Measurements from ENCODE around the gene PIEZO1. TPM values are rescaled to one million over a fixed set of nuclear protein-coding genes. Genes with fewer than 3 reads are reported as not detected.

Gene PIEZO1
- total RNA-seq, 3 donors from 2014 or later = 71.4 to 218 (median 129) TPM

DNA sequence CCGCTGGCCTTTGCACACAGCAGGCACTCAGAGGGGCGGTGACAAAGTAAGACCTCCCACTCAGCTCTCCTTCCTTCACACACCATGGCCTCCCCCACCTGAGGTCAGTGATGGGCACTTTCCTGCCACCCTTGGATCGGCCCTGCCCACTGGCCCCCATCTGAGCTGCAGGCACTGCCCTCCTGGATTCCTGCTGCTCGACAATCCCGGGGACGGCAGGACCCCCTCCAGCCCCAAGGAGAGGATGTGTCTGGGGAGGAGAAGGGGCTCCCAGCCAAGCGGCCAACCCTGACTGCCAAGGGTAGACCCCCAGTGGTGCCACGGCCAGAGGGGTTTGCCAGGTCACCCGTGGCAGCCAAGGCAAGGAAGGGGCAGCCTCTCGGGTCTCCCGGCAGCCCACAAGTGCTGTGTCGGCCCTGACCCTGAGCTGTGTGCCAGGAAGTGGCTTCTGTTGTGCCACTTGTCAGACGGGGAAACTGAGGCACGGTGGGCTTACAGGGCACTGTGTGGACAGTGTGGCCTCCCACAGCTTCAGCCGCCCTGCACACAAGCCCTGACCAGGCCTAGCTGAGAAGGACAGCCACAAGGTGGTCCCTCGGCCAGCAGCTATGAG, 22.7 kb downstream of the PIEZO1 start:
- Histone ChIP-seq H3K9me3 (no peaks in the 10 kb centered on the region), H3K36me3 (ENCODE audit: low read depth) (no peaks in the 10 kb centered on the region), H3K4me1 (ENCODE audit: low read depth) (peaks cover 51% of the 10 kb centered on the region), H3K4me3 (no peak overlapping the region)
- TF ChIP-seq, protein P1, sequence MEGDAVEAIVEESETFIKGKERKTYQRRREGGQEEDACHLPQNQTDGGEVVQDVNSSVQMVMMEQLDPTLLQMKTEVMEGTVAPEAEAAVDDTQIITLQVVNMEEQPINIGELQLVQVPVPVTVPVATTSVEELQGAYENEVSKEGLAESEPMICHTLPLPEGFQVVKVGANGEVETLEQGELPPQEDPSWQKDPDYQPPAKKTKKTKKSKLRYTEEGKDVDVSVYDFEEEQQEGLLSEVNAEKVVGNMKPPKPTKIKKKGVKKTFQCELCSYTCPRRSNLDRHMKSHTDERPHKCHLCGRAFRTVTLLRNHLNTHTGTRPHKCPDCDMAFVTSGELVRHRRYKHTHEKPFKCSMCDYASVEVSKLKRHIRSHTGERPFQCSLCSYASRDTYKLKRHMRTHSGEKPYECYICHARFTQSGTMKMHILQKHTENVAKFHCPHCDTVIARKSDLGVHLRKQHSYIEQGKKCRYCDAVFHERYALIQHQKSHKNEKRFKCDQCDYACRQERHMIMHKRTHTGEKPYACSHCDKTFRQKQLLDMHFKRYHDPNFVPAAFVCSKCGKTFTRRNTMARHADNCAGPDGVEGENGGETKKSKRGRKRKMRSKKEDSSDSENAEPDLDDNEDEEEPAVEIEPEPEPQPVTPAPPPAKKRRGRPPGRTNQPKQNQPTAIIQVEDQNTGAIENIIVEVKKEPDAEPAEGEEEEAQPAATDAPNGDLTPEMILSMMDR (IDR thresholded peaks at IDR 0.05) = no peak
- DNase-seq (no peak), ATAC-seq (no peak)
- intact Hi-C loops (cut with DNase I, micrococcal nuclease) = no loop called here

DNA sequence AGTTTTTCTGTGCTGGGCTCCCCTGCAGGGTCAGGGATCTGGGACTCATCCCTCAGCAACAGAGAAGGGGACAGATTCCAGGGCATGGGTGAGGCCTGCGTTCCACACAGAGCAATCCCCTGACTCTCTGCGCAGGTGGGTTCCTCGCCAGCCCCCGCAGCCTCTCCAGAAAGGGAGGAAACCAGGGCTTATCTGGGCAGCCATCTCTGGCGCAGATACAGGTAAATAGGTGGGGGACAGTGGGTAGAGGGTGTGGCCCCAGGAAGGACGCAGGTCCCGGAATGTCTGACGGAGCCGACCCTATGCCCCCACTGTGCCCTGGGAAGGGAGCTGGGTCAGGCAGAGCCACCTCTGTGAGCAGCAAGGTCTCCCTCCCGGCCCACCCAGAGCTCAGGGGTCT, 23.2 kb downstream of the PIEZO1 start:
- DNase-seq (peak in 1 of 3 donors; percentile 62), ATAC-seq (peak; percentile 55)
- H3K36me3 ChIP-seq (ENCODE audit: low read depth) = no peaks in the 10 kb centered on the region
- intact Hi-C loops (cut with DNase I, micrococcal nuclease) = no loop called here
- no peak overlapping the region for H3K4me3 ChIP-seq
- peaks cover 51% of the 10 kb centered on the region for H3K4me1 ChIP-seq (ENCODE audit: low read depth)
- no peaks in the 10 kb centered on the region for H3K9me3 ChIP-seq
- TF ChIP-seq, protein P1 (IDR thresholded peaks at IDR 0.05) = no peak

DNA sequence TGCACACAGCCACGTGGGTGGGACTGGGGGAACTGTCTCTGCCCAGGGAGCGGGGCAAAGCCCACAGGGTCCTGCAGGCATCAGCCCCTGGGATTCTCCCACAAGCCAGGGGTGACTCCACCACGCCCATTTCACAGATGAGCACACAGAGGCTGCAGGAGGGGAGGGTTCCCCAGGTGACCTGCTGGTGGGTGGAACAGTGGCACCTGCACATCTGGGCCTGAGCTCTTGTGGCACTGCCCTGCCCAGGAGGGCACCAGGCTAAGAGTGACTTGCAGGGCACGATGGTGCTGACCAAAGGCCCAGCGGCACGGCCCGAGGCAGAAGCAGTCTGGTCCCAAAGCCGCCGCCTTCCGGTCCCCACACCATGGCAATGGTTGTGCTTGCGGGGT, 23.9 kb downstream of the PIEZO1 start:
- ATAC-seq (peak; percentile 41), DNase-seq (no peak)
- intact Hi-C loops (cut with DNase I, micrococcal nuclease) = no loop called here
- peaks cover 51% of the 10 kb centered on the region for H3K4me1 ChIP-seq (ENCODE audit: low read depth)
- TF ChIP-seq, protein P1 (IDR thresholded peaks at IDR 0.05) = no peak
- no peaks in the 10 kb centered on the region for H3K9me3 ChIP-seq
- no peaks in the 10 kb centered on the region for H3K36me3 ChIP-seq (ENCODE audit: low read depth)
- no peak overlapping the region for H3K4me3 ChIP-seq

DNA sequence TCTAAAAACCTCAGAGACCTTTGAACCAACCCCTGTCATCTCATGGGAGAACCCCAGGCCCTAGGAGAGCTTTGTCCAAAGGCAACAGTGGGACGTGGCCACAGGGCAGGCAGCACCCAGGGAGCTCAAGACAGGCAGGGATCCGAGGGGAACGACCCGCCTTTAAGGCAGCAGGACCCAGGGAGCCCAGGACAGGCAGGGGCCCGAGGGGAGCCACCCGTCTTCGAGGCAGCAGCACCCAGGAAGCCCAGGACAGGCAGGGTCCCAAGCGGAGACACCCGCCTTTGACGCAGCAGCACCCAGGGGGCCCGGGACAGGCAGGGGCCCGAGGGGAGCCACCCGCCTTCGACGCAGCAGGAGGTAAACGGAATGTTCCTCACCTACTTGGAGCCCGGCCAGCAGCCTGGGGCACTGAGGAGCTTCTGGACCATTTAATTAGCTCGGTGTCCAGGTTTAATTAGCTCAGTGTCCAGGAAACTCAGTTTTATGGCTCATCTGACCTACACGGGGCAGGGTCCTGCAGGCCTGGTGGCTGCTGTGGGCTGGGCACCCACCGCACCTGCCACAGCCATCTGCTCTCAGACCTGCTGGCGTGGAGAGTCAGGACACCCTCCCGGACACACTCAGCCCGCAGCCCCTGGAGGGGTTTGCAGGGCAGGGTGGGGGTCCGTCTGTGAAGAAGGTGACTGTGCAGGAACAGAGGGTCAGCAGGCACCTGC, 24.4 kb downstream of the PIEZO1 start:
- ATAC-seq (peak; percentile 64), DNase-seq (peak; percentile 72 to 87 (median 82))
- H3K9me3 ChIP-seq = no peaks in the 10 kb centered on the region
- H3K4me3 ChIP-seq = no peak overlapping the region
- H3K4me1 ChIP-seq (ENCODE audit: low read depth) = peaks cover 51% of the 10 kb centered on the region
- no peaks in the 10 kb centered on the region for H3K36me3 ChIP-seq (ENCODE audit: low read depth)
- TF ChIP-seq, protein P1 (IDR thresholded peaks at IDR 0.05) = no peak
- intact Hi-C loops (cut with DNase I, micrococcal nuclease) = no loop called here

DNA sequence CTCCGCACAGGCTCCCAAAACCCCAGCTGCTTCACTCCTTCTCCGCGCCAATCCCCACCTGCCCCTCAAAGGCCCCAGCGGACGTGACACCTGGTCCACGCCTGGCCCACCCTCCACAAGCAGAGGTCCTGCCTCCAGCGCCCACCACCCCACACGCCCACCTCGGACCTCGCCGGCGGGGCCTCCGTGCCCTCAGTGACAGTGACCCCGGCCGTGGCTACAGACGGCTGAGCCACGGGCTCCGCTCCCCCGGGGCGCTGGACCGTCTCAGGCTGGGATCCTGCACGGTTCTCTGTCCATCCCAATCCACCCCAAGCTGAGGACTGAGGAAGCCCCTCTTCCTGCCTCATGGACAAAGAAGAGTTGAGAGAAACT, 25.1 kb downstream of the PIEZO1 start:
- H3K4me1 ChIP-seq (ENCODE audit: low read depth) = peaks cover 51% of the 10 kb centered on the region

More for the DNA sequence above, 25.1 kb downstream of the PIEZO1 start:
- no peak overlapping the region for H3K4me3 ChIP-seq
- H3K36me3 ChIP-seq (ENCODE audit: low read depth) = no peaks in the 10 kb centered on the region
- no peak for DNase-seq
- intact Hi-C loops (cut with DNase I, micrococcal nuclease) = no loop called here
- TF ChIP-seq, protein P1 (IDR thresholded peaks at IDR 0.05) = no peak
- H3K9me3 ChIP-seq = no peaks in the 10 kb centered on the region
- ATAC-seq = no peak
